ENCODE measurements around the gene C16orf95.

DNA sequence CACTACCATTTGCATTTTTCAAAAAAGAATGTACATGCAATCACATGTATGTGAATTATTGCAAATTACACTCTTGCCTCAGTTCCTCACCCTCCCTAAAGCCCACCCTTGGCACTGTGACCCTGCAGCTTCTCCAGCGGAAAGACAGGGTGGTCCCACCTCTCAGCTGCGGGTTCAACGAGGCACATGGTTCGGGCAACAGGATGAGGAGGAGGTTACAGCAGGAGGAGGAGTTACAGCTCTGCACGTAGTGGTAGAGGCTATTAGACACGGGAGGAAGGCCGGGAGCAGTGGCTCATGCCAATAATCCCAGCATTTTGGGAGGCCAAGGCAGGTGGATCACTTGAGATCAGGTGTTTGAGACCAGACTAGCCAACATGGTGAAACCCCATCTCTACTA lies 5.2 kb downstream of the C16orf95 start:
- TF ChIP-seq, protein P1, sequence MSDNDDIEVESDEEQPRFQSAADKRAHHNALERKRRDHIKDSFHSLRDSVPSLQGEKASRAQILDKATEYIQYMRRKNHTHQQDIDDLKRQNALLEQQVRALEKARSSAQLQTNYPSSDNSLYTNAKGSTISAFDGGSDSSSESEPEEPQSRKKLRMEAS (IDR thresholded peaks at IDR 0.05), result no peak
- TF ChIP-seq EP300 (IDR thresholded peaks at IDR 0.05; ENCODE audit: borderline replicate concordance), result no peak

Data from Ishikawa (cell line).